NOMO-1 (cell line): ENCODE data around the gene SORL1.
A peak's percentile ranks its signal among the peaks of the same experiment; 100 is the strongest.
"Not testable (repeated sequence)": the region's sequence is repeated elsewhere in the genome, so short reads cannot be mapped to it uniquely, and the experiment has no call there.

Experiments
- DNase-seq, 2 experiments: peaks; one replicate each; lab custom pipeline; 2025; ENCODE audit not compliant: unreplicated experiment in 2 of 2; lab: John Stamatoyannopoulos, UW

SORL1 gene

DNA sequence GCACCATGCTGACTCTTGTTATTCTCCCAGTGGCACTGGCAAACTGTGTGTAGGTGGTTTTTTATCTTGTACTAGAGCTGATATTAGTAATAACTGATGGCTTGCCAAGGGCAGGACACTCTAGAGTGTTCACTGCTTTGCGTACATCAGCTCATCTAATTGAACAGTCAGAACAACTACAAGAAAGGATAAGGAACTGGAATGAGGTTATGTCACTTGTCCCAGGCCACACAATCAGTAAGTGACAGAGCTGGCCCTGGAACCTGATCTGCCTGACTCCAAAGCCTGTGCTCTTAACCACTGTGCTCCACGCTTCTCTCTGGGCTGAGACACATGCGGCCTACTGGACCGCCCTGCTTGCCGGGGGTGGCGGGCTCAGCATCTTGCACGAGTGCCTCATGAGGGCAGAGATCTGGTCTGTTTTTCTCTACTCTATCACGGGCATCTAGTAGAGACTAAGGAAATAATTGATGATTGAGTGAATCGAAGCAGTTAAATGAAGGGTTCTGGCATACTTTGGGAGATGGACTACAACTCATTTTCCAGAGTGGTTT, 156.5 kb downstream of the SORL1 start:
- no peak for DNase-seq

DNA sequence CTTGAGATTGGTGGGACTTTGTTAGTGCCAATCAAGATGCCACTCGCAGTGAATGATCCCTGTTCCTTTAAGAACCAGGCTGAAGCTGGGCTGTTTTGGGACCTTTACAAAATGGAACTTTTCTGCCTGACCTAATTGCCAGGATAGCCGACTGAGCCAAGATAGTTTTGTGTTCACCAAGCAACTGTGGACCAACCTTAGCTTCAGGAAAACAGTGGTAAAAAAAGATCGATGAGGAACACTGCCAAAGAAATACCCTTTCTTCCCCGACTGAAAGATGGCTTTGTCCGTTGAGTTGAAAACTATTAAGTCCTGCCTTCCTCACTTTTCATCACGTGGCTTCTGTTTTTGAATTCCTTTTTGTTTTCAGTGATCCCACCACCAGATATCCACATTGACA, 158.6 kb downstream of the SORL1 start:
- DNase-seq, result no peak

DNA sequence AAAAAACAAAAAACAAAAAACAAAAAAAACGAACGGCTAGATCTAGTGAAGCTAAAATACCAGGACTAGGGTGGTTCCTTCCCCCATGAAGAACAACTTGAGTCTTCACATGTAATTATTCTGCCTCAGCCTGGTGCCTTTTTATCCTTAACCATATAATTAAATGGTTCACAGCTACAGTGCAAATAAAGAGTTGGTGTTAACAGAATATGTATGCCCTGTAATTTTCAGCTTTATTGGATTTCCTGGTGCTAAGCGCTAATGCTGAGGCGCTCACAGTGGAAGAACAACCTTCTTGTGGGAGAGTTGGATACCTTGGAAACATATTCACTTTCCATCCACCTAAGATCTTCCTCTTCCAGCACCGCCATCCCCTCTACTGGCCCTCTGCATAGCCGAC, 159.1 kb downstream of the SORL1 start:
- no peak for DNase-seq

DNA sequence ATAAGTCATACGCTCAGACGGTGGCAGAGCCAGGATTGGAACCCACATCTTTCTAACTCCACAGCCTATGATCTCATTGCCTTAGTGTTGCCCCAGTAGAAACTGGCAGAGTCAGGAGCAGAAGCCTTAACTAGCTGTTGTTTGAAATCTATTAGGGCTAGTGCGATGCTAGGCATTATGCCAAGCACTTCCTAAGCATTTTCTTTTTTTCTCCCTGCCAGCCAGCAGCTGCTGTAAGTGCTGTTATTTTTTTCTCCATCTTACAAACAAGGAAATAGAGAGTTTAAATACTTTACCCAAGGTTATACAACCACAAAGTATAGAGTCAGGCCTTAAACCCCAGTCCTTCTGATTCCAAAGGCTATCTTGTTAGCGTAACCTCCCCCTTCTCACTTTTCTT, 161.6 kb downstream of the SORL1 start:
- DNase-seq, result no peak

DNA sequence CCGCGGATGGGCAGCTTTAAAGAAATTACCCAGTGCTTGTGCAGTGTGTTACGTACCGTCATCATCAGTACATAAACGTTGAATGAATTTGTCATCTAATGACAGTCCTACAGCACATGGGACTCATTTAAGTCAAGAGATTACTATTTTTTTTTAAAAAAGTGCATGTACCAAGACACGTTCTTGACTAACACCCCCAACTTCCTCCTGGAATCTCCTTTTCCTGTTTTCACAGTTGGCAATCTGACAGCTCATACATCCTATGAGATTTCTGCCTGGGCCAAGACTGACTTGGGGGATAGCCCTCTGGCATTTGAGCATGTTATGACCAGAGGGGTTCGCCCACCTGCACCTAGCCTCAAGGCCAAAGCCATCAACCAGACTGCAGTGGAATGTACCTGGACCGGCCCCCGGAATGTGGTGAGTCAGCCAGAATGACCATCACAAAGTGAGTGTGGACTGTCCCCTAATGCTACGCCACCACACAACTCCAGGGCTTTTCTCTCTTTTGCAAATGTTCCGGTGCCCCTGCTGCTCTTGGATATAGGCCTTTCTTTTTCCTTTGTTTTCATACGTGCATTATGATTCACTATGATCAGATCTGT, 162.6 kb downstream of the SORL1 start:
- no peak for DNase-seq

DNA sequence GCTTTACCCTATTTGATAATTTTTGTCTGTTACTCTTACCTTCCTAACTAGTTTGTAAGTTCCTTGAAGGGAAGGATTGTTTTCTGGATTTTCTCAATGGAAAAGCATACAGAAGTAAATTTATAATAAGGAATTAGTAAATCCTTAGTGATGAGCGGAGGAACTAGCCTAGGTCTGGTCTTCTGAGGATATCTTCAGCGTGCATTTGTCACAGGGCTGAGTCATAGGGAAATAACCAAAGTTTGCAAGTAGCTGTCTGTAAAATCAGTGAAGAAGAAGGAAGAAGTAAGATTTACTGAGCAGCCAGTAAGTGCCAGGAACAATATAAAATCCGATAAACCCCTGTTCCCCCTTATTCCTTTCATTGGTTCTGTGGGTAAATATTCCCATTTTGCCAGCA, 163.4 kb downstream of the SORL1 start:
- DNase-seq, result no peak

DNA sequence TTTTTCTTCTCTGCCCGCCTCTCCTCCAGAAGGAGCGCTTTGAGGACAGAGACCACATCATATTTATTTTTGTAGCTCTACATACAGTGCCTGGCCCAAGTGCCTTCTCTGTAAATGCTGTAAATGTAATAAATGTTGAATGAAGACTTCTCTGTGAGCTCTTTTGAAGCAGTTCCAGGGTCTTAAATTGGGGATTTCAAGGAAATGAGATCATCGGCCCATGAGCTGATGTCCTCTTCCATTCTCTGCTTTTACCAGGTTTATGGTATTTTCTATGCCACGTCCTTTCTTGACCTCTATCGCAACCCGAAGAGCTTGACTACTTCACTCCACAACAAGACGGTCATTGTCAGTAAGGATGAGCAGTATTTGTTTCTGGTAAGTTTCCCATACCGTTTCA, 166.4 kb downstream of the SORL1 start:
- no peak for DNase-seq

DNA sequence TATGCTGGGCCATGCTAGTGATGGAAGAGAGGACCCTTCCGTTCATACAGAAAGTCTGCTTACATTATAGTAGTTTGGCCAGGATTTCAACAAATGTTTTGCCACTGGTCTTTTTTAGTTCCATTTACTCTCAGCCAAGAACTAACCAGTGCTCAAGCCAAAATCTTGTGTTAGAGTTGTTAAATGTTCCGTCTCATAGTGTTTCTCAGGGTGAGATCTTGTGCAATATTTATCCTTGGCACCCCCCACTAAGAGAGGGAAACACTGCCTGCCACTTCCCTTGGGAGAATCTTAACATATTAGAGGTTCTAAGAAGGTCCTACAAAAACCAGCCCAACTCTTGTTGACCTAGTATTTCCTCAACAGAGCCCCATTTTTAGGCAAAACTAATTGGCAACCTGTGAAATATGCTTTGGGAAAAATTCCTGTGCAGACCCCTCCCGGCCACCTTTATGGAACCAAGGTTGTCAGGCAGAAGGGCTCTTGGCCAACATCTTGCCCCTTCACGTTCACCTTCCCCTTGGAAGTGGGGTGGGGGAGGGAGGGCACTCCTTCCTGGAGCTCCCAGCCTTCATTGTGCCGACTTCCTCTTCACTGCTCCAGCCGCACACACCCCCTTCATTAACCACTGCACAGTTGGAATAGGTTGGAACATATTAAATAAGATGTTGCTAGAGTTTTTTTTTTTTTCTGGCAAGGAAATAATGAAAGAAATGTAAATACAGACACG, 173.8 kb downstream of the SORL1 start:
- DNase-seq, result no peak

DNA sequence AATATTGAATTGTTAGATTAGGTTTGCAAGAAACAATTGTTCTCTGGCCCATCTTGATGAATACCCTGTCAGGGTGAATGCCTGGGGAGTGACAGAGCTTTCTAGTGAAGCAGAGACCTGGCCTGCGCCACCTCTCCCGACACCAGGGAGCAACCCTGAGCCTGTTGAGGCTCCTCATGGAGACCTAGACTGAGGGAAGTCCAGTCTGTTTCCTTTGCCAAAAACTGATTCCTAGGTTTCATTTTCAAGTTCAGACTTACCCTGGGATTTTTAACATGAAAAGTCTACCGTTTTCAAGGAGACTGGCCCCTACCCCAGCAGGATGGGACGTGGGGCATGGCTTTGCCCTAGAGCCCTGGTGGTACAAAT, 174.4 kb downstream of the SORL1 start:
- no peak for DNase-seq

DNA sequence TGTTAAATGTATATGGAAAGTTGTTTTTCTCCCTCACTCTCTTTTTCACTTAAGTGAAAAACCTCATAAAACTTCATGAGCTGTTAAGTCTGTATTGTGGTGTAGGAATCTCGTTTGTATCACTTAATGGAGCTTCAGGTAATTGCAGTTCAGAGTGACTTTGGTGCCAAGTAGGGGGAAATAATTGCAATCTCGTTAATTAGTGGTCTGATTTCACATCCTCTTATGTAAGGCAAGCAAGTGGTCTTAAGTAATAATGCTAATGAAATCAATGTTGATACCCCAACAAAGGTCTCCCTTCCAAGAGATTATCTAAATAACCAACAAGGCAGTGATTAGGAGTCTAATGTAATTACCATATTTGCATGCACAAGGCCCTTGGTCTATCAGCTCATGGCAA, 174.9 kb downstream of the SORL1 start:
- DNase-seq, result no peak

DNA sequence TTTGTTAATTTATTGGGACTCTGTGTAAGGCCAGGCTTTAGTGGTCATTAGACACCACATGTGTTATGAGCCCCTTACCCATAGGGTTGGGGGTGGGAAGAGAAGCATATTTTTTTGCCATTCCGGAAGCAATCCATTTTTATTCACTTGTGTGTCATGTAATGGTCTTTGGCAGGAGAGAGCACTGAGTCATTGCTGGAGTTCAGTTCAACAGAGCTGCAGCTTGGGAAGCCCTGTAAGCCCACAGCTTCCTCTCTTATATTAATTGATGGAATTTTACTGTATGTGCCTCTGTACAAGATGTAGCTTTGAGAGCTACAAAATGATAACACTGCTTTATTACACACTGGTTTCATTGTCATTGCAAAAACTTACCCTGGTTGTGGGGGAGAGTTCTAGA, 177.9 kb downstream of the SORL1 start:
- no peak for DNase-seq

DNA sequence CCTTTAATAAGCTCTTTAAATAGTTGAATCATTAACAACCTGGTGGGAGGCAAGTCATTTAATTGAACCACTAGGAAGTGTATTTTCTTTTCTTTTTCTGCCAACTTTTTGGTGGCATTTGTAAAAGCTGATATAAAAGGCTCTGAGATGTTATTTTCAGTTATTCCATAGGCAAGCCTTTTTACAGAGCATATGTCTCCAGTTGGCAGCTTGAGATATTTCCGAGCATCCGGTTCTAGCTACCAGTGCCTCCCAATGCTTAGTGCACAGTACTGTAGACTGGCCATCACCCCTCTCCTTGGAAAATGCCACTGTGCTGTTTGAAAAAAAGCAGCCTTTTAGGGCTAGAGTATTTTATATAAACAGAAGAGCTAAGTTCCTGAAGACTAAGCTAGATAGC, 179.3 kb downstream of the SORL1 start:
- DNase-seq, result no peak

DNA sequence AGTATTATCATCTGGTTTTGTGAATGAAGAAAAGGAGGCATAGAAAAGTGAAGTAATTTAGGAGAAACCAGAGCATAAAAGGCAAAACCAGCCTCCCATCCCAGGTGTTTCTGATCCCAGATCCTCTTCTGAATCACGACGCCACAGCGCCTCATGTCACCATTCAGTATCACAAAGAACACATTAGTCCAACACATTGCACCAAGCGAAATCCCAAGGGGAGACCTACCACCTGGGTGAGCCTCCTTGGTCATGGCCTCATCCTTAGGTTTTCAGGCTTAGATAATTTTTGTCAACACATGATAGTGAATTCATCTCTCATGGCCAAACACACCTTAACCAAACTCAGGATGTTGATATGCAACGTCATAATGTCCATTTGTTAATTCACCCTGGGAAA, 182.2 kb downstream of the SORL1 start:
- no peak for DNase-seq

DNA sequence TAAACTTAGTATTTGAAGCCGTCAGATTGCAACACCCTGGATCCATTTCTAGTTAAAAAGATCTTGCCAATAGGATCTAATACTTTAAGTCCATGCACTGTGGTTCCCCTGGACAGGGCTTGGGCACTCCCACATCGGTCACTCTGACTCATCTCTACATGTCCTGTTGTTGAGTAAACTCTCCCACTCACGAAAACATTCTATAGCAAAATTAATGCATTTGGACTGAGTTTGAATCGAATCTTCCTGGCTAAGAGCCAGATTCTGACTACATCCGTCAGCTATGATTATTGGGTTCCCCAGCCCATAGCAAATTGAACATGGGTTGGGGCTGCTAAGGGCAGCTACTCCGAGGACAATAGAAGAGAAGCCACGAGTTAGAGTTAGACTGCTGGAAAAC, 182.8 kb downstream of the SORL1 start:
- no peak for DNase-seq

DNA sequence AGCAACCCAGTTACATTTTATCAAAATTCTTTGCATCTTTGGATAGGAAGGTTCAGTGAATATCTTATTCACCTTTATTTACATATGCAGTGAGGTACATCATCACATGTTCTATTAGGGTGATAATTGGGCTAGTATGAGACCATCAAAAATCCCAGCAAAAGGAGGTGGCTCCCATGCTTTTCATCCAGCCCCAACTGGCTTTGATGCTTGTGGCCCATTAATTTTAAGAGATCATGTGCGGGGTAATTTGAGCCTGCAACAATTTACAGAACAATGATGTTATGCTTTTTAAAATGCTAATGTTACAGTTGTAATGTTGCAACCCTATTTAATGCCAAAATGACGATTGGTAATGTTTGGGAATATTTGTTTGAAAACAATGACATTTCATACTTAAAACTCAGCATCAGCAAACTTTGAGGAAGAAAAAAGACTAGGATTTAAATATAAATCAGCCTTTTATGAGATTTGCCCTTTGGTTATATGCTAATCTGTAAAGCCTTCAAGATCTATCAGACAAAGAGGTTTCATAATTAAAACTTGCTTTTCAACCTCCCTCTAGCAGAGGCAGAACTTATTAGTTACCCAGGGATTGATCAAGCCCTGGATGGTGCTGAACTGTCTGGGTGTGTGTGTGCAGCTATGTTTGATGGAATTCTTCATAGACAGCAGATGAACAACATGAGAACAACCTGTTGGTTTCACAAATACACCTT, 184.1 kb downstream of the SORL1 start:
- no peak for DNase-seq

DNA sequence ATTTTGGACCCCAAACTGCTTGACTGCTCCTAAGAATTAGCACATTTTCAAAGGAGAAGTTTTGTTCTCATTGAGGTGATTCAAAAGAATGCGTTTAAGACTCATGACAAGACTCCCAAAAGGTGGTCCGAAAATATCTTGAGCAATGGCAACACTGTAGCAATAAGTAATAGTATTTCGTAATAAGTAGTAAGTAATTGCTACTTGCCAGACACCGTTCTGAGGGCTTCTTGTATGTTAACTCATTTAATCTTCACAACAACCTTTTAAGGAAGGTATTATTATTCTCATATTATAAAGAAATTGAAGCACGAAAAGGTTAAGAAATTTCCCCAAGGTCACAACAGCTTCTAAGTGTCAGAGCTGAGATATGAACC, 184.7 kb downstream of the SORL1 start:
- DNase-seq, result peak; percentile 7 to 36

DNA sequence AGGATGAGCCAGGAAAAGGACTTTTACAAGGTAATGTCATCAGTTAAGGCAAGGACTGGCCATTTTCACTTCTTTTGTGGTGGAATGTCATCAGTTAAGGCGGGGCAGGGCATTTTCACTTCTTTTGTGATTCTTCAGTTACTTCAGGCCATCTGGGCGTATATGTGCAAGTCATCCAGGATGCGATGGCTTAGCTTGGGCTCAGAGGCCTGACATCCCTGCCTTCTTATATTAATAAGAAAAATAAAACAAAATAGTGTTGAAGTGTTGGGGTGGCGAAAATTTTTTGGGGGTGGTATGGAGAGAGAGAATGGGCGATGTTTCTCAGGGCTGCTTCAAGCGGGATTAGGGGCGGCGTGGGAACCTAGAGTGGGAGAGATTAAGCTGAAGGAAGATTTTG, 185.5 kb downstream of the SORL1 start:
- not testable (repeated sequence) for DNase-seq

DNA sequence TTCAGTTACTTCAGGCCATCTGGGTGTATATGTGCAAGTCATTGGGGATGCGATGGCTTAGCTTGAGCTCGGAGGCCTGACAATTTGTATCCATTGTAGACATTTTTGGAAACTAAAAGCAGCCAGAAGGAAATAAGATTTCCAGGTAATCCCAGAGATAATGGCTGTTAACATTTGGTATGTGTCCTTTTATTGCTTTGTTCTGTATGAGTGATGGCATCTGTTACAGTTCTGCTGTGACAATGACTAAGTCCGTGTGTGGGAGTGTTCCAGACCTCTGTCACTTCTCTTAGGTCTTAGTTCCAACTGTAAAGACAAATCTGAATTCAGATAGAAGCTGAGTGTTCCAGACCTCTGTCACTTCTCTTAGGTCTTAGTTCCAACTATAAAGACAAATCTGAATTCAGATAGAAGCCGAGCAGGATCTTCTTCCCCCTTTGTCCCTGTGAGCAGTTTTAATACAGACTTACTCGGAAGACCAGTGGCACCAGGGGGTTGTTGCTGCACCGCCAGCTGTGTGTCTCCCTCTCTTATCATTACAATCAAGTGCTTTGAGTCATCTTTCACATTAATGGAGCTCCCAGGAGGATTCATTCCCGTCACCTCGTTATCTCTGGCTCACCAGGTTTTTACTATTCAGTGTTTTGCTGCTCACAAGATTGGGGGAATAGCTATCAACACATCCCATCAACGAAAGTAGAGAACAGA, 191.5 kb downstream of the SORL1 start:
- DNase-seq, result no peak

DNA sequence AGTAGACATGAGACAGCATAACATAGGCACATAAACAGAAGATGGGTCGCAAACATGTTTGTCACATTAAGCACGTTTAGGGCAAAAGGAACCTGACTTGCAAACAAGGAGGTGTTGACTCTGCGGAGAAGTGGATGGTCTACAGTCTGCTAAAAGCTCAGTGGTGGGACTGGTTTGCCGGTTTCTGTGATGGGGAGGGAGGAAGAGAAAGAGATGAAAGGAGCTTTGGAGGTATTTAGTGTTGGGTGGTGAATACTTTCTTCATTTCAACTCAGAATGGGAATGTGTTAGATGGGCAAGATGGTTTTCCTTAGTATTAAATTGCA, 192.0 kb downstream of the SORL1 start:
- DNase-seq, result no peak

DNA sequence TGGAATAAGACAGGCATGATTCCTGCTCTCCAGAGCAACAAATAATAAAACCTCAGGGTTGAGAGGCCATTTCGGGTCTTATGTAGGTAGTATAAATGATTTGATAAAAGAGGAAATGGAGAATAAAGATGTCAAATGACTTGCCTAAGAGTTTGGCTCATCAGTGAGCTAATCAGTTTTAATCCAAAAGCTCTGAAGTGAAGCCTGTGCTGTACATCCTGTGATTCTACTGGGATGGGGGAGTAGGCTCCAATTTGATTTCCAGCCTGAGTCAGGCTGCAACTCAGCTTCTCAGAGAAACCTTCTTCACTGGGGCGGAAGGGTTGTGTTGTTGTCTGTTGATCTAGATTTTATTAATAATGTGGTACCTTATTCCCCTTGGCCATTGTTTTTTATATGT, 192.9 kb downstream of the SORL1 start:
- no peak for DNase-seq

DNA sequence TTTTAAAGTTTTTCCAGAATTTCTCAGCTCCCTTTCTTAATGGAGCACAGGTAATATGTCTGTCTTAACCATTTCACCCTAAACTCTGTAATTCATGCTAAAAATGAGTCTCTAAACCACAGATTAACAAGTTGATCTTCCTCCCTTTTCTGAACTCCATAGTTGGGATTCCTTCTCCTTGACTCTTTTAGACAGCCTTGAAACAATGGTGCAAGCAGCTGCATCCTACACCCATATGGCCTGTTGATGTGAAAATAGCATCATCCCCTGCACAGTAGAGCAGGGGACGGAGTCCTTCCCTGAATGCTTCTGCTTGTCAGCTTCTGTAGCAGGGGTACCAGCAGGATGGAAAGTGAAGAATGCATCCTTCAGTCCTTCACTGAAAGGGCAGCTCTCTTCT, 193.5 kb downstream of the SORL1 start:
- DNase-seq, result no peak

DNA sequence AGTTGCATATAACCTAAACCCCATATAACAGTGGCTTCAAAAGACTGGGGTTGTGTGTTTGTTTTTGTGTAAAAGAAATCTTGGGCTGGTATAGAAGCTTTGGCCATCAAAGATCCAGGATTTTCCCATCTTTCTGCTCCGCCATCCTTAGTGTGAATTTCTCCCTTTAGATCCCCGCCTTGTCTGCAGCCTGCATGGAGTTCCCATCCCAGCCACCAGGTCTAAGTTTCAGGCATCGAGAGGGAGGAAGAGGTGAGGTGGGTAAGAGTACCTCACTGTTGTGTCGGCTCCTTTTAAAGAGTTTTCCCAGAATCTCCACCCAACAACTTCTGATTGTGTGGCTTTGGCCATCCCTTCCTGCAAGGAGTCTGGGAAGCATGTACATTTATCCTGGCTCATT, 196.2 kb downstream of the SORL1 start:
- DNase-seq, result no peak
